HL-60 (cell line): ENCODE measurements around the gene PALLD.

Experiments
- DNase-seq, 2 experiments: peaks; one replicate each; pipeline ENCODE4 v3.0.0-alpha.2; 2010 to 2020; ENCODE audit warnings: low read depth in 1 of 2, low spot score in 1 of 2
- H3K27ac ChIP-seq: fragments of 250-450 bp; sonication (Bioruptor Pico); replicated peaks from 2 replicates; pipeline ENCODE4 v1.5.1; 2020; ENCODE audit warnings: mild to moderate bottlenecking, moderate library complexity
- H3K27me3 ChIP-seq: fragments of 250-450 bp; sonication (Bioruptor Pico); 2 replicates; pipeline ENCODE4 v1.5.1; 2021; ENCODE audit warnings: mild to moderate bottlenecking, moderate library complexity; ENCODE audit not compliant: insufficient read depth, poor library complexity, severe bottlenecking
- H3K4me3 ChIP-seq: replicated peaks from 2 replicates; pipeline ENCODE4 v1.5.1; 2011; ENCODE audit warnings: mild to moderate bottlenecking, control low read depth, low read length; ENCODE audit not compliant: insufficient read depth
- CTCF ChIP-seq: IDR thresholded peaks from one replicate; pipeline ENCODE4 v1.5.1; 2011; ENCODE audit warnings: low read length, control low read depth, inconsistent platforms; ENCODE audit not compliant: insufficient read depth
- GABPA ChIP-seq: IDR thresholded peaks from 2 replicates; pipeline ENCODE4 v1.6.1; 2012; ENCODE audit warnings: low read depth
- POLR2AphosphoS5 ChIP-seq: IDR thresholded peaks from 2 replicates; pipeline ENCODE4 v1.6.1; 2012; ENCODE audit warnings: low read depth
- REST ChIP-seq: IDR thresholded peaks from 2 replicates; pipeline ENCODE4 v1.6.1; 2012; ENCODE audit warnings: low read depth; ENCODE audit not compliant: insufficient replicate concordance
- SPI1 ChIP-seq: IDR thresholded peaks from 2 replicates; pipeline ENCODE4 v1.6.1; 2012; ENCODE audit warnings: low read depth, mild to moderate bottlenecking, borderline replicate concordance

Gene PALLD

GRCh38 chr4:168560184-168561180 lies 63.6 kb downstream of the PALLD start:
- DNase-seq: no peak
- no peak overlapping the region for H3K4me3 ChIP-seq
- H3K27ac ChIP-seq: no peak overlapping the region
- TF ChIP-seq POLR2AphosphoS5 (no peak), GABPA (no peak), CTCF (no peak), SPI1 (no peak), REST (no peak)
- no peaks in the 10 kb centered on the region for H3K27me3 ChIP-seq

GRCh38 chr4:168562041-168562571 lies 65.3 kb downstream of the PALLD start:
- DNase-seq: no peak
- no peak for TF ChIP-seq CTCF
- TF ChIP-seq POLR2AphosphoS5: no peak
- no peak for TF ChIP-seq REST
- no peak for TF ChIP-seq GABPA
- TF ChIP-seq SPI1: no peak
- no peak overlapping the region for H3K27ac ChIP-seq
- H3K4me3 ChIP-seq: no peak overlapping the region
- H3K27me3 ChIP-seq: no peaks in the 10 kb centered on the region

GRCh38 chr4:168564023-168564422 lies 67.2 kb downstream of the PALLD start:
- Histone ChIP-seq H3K27me3 (no peaks in the 10 kb centered on the region), H3K27ac (no peak overlapping the region), H3K4me3 (no peak overlapping the region)
- TF ChIP-seq REST (no peak), POLR2AphosphoS5 (no peak), CTCF (no peak), GABPA (no peak), SPI1 (no peak)
- no peak for DNase-seq
